ENCODE measurements around the gene KDM1B.

The KDM1B gene

GRCh38 chr6:18213439-18213838, 58.2 kb downstream of the KDM1B start:
- TF ChIP-seq, protein P1, sequence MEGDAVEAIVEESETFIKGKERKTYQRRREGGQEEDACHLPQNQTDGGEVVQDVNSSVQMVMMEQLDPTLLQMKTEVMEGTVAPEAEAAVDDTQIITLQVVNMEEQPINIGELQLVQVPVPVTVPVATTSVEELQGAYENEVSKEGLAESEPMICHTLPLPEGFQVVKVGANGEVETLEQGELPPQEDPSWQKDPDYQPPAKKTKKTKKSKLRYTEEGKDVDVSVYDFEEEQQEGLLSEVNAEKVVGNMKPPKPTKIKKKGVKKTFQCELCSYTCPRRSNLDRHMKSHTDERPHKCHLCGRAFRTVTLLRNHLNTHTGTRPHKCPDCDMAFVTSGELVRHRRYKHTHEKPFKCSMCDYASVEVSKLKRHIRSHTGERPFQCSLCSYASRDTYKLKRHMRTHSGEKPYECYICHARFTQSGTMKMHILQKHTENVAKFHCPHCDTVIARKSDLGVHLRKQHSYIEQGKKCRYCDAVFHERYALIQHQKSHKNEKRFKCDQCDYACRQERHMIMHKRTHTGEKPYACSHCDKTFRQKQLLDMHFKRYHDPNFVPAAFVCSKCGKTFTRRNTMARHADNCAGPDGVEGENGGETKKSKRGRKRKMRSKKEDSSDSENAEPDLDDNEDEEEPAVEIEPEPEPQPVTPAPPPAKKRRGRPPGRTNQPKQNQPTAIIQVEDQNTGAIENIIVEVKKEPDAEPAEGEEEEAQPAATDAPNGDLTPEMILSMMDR (IDR thresholded peaks at IDR 0.05): no peak

- TF ChIP-seq, protein P1 (IDR thresholded peaks at IDR 0.05): no peak
These were observed 58.8 kb downstream of the KDM1B start for GRCh38 chr6:18214003-18214402.

DNA sequence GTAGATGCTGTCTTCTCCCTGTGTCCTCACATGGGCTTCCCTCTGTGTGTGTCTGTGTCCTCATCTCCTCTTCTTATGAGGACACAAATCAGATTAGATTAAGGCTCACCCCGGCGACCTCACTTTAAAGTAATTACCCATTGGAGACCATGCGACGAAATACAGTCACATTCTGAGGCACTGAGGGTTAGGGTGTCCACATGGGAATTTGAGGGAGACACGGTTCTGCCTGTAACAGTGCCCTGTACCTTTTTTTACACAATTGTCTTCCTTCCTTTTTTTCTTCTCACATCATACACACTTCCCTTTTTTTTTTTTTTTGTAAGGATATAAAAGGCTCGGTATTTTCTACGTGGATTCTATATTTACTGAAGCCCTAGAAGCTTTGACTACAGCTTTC, 60.2 kb downstream of the KDM1B start:
- TF ChIP-seq, protein P1 (IDR thresholded peaks at IDR 0.05): no peak

- TF ChIP-seq, protein P1 (IDR thresholded peaks at IDR 0.05): no peak
These were observed 61.2 kb downstream of the KDM1B start for GRCh38 chr6:18216411-18216810.

GRCh38 chr6:18218233-18218632, 63.0 kb downstream of the KDM1B start:
- TF ChIP-seq, protein P1 (IDR thresholded peaks at IDR 0.05): no peak

- TF ChIP-seq, protein P1 (IDR thresholded peaks at IDR 0.05): no peak
These were observed 64.4 kb downstream of the KDM1B start for GRCh38 chr6:18219591-18219990.

- TF ChIP-seq, protein P1 (IDR thresholded peaks at IDR 0.05): no peak
These were observed 66.0 kb downstream of the KDM1B start for GRCh38 chr6:18221288-18221615.

GRCh38 chr6:18234564-18234963, 79.3 kb downstream of the KDM1B start:
- TF ChIP-seq, protein P1 (IDR thresholded peaks at IDR 0.05): no peak
